Smooth muscle cell (in vitro differentiated cells): ENCODE measurements around the gene PIGL. TPM values are rescaled to one million over a fixed set of nuclear protein-coding genes. Genes with fewer than 3 reads are reported as not detected.
A peak's percentile ranks its signal among the peaks of the same experiment; 100 is the strongest.

ENCODE experiments used
- DNase-seq: peaks from one replicate; lab custom pipeline; 2025; ENCODE audit not compliant: unreplicated experiment; lab: John Stamatoyannopoulos, UW
- H2AFZ ChIP-seq: fragments of 200-600 bp; sonication (generic); 2 replicates; pipeline ENCODE4 v1.6.0; 2016; ENCODE audit warnings: antibody characterized with exemption, low read depth, mild to moderate bottlenecking
- H3F3A ChIP-seq: fragments of 200-600 bp; sonication (generic); 2 replicates; pipeline ENCODE4 v1.6.0; 2017; ENCODE audit warnings: antibody characterized with exemption, low read depth
- H3K27ac ChIP-seq: fragments of 200-600 bp; sonication (generic); 2 replicates; pipeline ENCODE4 v1.5.1; 2016; ENCODE audit warnings: low read depth, mild to moderate bottlenecking
- H3K27me3 ChIP-seq: fragments of 200-600 bp; sonication (generic); 2 replicates; pipeline ENCODE4 v1.6.1; 2016; ENCODE audit warnings: low read depth, mild to moderate bottlenecking
- H3K36me3 ChIP-seq: fragments of 200-600 bp; sonication (generic); 2 replicates; pipeline ENCODE4 v1.5.1; 2016; ENCODE audit warnings: low read depth
- H3K4me1 ChIP-seq: fragments of 200-600 bp; sonication (generic); 2 replicates; pipeline ENCODE4 v1.5.1; 2016; ENCODE audit warnings: low read depth
- H3K4me2 ChIP-seq: fragments of 200-600 bp; sonication (generic); 2 replicates; pipeline ENCODE4 v1.6.0; 2016; ENCODE audit warnings: mild to moderate bottlenecking
- H3K4me3 ChIP-seq: fragments of 200-600 bp; sonication (generic); 2 replicates; pipeline ENCODE4 v1.5.1; 2016; ENCODE audit warnings: mild to moderate bottlenecking
- H3K79me2 ChIP-seq: fragments of 200-600 bp; sonication (generic); 2 replicates; pipeline ENCODE4 v1.6.0; 2016; ENCODE audit warnings: low read depth, mild to moderate bottlenecking
- H3K9ac ChIP-seq: fragments of 200-600 bp; sonication (generic); 2 replicates; pipeline ENCODE4 v1.6.0; 2016; ENCODE audit warnings: low read depth
- H3K9me3 ChIP-seq: fragments of 200-600 bp; sonication (generic); replicated peaks from 2 replicates; pipeline ENCODE4 v1.5.1; 2016; ENCODE audit warnings: low read depth
- H4K20me1 ChIP-seq: fragments of 200-600 bp; sonication (generic); 2 replicates; pipeline ENCODE4 v1.6.0; 2016; ENCODE audit warnings: low read depth
- WGBS: methylation state at CpG from one replicate; pipeline ENCODE4 v1.1.7; 2016; ENCODE audit warnings: low lambda C conversion rate; 5-methylcytosine and 5-hydroxymethylcytosine counted together
- polyA plus RNA-seq: library from polyadenylated mRNA; unstranded; fragments of >200 nt; fragmentation: Nextera tagmentation; extraction: Ambion mirVana; gene quantifications from 2 replicates; pipeline ENCODE4 v1.2.1, GENCODE V29; 2016
- total RNA-seq: library from RNA; depleted of rRNA; stranded (reverse); fragments of >200 nt; gene quantifications from 2 replicates; pipeline ENCODE4 v1.2.3, GENCODE V29; 2014
- TF ChIP-seq, protein P1 (sequence below): fragments of 200-600 bp; sonication (generic); IDR thresholded peaks from 2 replicates; pipeline ENCODE4 v1.5.1; 2017; ENCODE audit warnings: borderline replicate concordance, mild to moderate bottlenecking, antibody characterized with exemption; ENCODE audit not compliant: insufficient read depth, poor library complexity, severe bottlenecking

PIGL gene
- total and polyA plus RNA-seq, 2 experiments from 2014 or later: 20.2 to 56.0 TPM

DNA sequence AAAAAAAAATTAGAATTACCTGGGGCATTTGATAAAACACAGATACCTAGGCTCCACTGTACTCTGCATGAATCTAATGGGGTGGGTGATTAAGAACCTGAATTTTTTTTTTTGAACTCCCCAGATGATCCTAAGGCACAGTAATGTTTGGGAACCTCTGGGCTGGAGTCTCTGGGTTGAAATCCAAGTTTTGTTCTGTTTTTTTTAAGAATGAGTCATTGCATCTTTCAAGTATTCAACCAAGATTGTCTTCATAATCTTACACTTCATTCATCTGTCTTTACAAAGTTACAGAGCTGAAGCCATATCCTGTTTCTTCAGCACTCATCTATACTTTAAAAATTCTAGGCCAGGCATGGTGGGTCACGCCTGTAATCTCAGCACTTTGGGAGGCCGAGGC is 52.6 kb downstream of the PIGL start:
- Histone ChIP-seq H3K4me3 (no peak overlapping the region), H3F3A (no peaks in the 10 kb centered on the region), H3K27me3 (no peaks in the 10 kb centered on the region), H4K20me1 (no peaks in the 10 kb centered on the region), H3K4me2 (no peak overlapping the region), H3K9ac (no peak overlapping the region), H3K9me3 (no peaks in the 10 kb centered on the region), H3K4me1 (no peaks in the 10 kb centered on the region), H3K36me3 (no peaks in the 10 kb centered on the region), H2AFZ (no peak overlapping the region), H3K27ac (no peak overlapping the region), H3K79me2 (no peaks in the 10 kb centered on the region)
- 79% methylated on average over 2 of the region's 2 CpGs for WGBS
- DNase-seq: no peak
- TF ChIP-seq, protein P1, sequence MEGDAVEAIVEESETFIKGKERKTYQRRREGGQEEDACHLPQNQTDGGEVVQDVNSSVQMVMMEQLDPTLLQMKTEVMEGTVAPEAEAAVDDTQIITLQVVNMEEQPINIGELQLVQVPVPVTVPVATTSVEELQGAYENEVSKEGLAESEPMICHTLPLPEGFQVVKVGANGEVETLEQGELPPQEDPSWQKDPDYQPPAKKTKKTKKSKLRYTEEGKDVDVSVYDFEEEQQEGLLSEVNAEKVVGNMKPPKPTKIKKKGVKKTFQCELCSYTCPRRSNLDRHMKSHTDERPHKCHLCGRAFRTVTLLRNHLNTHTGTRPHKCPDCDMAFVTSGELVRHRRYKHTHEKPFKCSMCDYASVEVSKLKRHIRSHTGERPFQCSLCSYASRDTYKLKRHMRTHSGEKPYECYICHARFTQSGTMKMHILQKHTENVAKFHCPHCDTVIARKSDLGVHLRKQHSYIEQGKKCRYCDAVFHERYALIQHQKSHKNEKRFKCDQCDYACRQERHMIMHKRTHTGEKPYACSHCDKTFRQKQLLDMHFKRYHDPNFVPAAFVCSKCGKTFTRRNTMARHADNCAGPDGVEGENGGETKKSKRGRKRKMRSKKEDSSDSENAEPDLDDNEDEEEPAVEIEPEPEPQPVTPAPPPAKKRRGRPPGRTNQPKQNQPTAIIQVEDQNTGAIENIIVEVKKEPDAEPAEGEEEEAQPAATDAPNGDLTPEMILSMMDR: no peak

DNA sequence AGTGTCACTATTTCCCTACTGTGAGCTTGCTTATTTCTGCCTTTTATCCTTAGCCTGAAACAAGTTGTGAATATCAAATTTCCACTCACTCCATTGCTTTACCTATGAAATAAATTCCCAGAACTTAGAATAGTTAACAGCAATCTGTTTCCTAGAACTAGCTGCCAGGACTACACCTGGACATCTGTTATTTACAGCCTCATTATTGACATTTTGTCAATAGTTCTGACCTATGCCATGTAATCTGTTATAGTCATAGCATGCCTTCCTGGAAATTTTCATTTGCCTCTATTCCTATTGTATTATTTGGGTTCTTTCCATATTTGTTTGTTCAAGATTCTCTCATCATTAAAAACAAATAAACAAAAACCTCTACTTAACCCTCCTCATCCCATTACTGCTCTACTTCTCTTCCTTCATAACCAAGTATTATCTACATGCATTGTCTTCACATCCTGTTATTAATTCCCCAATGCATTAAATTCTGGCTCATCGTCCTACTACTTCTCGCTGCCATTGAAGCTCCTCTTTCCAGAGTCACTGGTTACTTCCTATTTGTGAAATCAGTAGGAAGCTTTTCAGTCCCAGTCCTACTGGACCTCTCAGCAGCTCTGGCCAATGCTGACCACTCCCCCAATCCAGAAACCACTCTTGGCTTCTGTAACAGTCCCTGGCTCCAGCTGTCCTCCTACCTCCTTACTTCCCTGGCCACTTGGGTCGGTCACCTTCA is 55.3 kb downstream of the PIGL start:
- no peak overlapping the region for H3K4me2 ChIP-seq
- H3K36me3 ChIP-seq: peaks cover 4% of the 10 kb centered on the region
- no peak overlapping the region for H3K9ac ChIP-seq
- WGBS: 100% methylated on average over 3 of the region's 3 CpGs
- H3K27me3 ChIP-seq: no peaks in the 10 kb centered on the region
- TF ChIP-seq, protein P1: no peak
- H3K9me3 ChIP-seq: no peaks in the 10 kb centered on the region
- H3K79me2 ChIP-seq: no peaks in the 10 kb centered on the region
- no peaks in the 10 kb centered on the region for H3K4me1 ChIP-seq
- no peak for DNase-seq
- no peaks in the 10 kb centered on the region for H4K20me1 ChIP-seq
- H2AFZ ChIP-seq: no peak overlapping the region
- no peak overlapping the region for H3K27ac ChIP-seq
- H3K4me3 ChIP-seq: no peak overlapping the region
- no peaks in the 10 kb centered on the region for H3F3A ChIP-seq

DNA sequence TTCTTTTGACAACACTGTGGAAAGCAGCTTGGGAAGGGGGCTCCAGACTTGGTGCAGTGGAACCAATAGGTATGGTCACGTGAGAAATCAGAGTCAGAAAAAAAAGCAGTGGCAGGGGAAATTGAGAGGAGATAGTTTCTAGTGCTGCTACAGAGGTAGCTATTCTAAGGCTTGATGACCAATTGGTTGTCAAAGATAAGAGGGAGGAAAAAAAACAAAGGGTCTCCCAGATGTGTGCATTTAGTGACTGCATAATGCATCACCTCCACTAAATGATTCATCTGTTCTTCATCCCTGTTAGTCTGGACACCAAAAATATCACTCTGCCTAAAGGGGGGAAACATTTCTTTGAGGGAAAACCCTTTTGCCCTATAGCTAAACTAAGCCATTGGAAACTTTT is 56.5 kb downstream of the PIGL start:
- TF ChIP-seq, protein P1: no peak
- Histone ChIP-seq H2AFZ (no peak overlapping the region), H3K36me3 (peaks cover 4% of the 10 kb centered on the region), H4K20me1 (no peaks in the 10 kb centered on the region), H3K4me3 (no peak overlapping the region), H3K4me2 (no peak overlapping the region), H3K4me1 (no peaks in the 10 kb centered on the region), H3F3A (no peaks in the 10 kb centered on the region), H3K27ac (peak overlapping the region; percentile 32), H3K27me3 (no peaks in the 10 kb centered on the region), H3K79me2 (no peaks in the 10 kb centered on the region), H3K9me3 (peaks cover 1% of the 10 kb centered on the region), H3K9ac (no peak overlapping the region)
- WGBS: 78% methylated on average over 1 of the region's 1 CpG
- no peak for DNase-seq

DNA sequence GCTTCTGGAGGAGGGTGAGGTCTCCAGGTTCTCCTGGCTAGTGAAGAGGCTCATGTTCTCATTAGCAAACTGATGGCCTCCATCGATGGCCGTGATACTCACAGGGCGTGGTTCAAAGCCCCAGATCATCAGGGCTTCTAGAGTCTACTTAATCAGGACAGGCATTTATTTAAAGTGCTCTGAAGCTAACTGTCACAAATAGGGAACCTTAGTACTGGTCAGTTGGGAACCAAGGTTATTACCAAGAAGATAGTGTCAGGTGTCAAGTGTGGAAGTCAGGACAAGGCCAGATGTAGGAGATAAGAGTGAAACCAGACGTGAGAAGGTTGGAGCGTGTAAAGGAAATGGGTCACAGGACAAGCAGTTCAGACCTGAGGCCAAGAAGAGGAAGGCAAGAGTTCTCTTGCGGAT is 56.9 kb downstream of the PIGL start:
- H3K4me2 ChIP-seq: no peak overlapping the region
- peaks cover 3% of the 10 kb centered on the region for H3K9me3 ChIP-seq
- no peak overlapping the region for H3K4me3 ChIP-seq
- H3K9ac ChIP-seq: no peak overlapping the region
- H3K27me3 ChIP-seq: no peaks in the 10 kb centered on the region
- H2AFZ ChIP-seq: no peak overlapping the region
- no peaks in the 10 kb centered on the region for H3K79me2 ChIP-seq
- peaks cover 4% of the 10 kb centered on the region for H3K36me3 ChIP-seq
- H3F3A ChIP-seq: no peaks in the 10 kb centered on the region
- no peaks in the 10 kb centered on the region for H3K4me1 ChIP-seq
- TF ChIP-seq, protein P1: no peak
- 92% methylated on average over 6 of the region's 6 CpGs for WGBS
- H4K20me1 ChIP-seq: no peaks in the 10 kb centered on the region
- DNase-seq: no peak
- peak overlapping the region; percentile 32 for H3K27ac ChIP-seq
